ENCODE measurements around the gene CDSN. TPM values are rescaled to one million over a fixed set of nuclear protein-coding genes. Genes with fewer than 3 reads are reported as not detected.

Gene CDSN
- total and polyA plus RNA-seq, 2 experiments from 2014 or later = 0.07 TPM; not detected in 1

DNA sequence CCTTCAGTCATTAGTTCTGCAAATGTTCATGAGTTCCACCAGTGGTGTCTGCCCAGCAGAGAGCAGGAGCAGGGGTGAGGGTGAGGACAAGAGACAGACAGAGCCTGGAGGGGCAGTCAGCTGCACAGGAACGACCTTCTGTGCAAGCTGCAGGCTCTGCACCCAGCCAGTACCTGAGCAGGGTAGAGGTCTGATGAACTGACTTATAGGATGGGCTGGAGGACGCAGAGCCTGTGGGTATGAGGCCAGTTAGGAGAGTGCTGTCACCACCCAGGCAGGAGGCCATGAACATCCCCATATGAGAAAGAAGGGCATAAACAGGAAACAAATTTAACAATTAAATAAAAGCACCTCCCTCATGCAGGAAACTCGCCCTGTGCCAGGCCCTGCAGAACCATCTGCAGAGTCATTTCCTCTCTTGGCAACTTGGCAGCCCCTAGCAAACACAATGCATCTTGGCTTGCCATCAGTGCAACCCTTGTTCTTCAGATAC, 25.8 kb downstream of the CDSN start:
- no peaks in the 10 kb centered on the region for H3K36me3 Mint-ChIP-seq (ENCODE audit: low read depth)
- TF ChIP-seq, protein P1, sequence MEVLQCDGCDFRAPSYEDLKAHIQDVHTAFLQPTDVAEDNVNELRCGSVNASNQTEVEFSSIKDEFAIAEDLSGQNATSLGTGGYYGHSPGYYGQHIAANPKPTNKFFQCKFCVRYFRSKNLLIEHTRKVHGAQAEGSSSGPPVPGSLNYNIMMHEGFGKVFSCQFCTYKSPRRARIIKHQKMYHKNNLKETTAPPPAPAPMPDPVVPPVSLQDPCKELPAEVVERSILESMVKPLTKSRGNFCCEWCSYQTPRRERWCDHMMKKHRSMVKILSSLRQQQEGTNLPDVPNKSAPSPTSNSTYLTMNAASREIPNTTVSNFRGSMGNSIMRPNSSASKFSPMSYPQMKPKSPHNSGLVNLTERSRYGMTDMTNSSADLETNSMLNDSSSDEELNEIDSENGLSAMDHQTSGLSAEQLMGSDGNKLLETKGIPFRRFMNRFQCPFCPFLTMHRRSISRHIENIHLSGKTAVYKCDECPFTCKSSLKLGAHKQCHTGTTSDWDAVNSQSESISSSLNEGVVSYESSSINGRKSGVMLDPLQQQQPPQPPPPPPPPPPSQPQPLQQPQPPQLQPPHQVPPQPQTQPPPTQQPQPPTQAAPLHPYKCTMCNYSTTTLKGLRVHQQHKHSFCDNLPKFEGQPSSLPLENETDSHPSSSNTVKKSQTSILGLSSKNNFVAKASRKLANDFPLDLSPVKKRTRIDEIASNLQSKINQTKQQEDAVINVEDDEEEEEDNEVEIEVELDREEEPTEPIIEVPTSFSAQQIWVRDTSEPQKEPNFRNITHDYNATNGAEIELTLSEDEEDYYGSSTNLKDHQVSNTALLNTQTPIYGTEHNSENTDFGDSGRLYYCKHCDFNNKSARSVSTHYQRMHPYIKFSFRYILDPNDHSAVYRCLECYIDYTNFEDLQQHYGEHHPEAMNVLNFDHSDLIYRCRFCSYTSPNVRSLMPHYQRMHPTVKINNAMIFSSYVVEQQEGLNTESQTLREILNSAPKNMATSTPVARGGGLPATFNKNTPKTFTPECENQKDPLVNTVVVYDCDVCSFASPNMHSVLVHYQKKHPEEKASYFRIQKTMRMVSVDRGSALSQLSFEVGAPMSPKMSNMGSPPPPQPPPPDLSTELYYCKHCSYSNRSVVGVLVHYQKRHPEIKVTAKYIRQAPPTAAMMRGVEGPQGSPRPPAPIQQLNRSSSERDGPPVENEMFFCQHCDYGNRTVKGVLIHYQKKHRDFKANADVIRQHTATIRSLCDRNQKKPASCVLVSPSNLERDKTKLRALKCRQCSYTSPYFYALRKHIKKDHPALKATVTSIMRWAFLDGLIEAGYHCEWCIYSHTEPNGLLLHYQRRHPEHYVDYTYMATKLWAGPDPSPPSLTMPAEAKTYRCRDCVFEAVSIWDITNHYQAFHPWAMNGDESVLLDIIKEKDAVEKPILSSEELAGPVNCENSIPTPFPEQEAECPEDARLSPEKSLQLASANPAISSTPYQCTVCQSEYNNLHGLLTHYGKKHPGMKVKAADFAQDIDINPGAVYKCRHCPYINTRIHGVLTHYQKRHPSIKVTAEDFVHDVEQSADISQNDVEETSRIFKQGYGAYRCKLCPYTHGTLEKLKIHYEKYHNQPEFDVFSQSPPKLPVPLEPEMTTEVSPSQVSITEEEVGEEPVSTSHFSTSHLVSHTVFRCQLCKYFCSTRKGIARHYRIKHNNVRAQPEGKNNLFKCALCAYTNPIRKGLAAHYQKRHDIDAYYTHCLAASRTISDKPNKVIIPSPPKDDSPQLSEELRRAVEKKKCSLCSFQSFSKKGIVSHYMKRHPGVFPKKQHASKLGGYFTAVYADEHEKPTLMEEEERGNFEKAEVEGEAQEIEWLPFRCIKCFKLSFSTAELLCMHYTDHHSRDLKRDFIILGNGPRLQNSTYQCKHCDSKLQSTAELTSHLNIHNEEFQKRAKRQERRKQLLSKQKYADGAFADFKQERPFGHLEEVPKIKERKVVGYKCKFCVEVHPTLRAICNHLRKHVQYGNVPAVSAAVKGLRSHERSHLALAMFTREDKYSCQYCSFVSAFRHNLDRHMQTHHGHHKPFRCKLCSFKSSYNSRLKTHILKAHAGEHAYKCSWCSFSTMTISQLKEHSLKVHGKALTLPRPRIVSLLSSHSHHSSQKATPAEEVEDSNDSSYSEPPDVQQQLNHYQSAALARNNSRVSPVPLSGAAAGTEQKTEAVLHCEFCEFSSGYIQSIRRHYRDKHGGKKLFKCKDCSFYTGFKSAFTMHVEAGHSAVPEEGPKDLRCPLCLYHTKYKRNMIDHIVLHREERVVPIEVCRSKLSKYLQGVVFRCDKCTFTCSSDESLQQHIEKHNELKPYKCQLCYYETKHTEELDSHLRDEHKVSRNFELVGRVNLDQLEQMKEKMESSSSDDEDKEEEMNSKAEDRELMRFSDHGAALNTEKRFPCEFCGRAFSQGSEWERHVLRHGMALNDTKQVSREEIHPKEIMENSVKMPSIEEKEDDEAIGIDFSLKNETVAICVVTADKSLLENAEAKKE (CRISPR knock-in tag; IDR thresholded peaks at IDR 0.05) = no peak
- no peak for TF ChIP-seq JUNB (IDR thresholded peaks at IDR 0.05; ENCODE audit: unreplicated experiment)
- TF ChIP-seq EZH2 (IDR thresholded peaks at IDR 0.05; ENCODE audit: low read depth, unreplicated experiment) = no peak
- TF ChIP-seq, protein P2, sequence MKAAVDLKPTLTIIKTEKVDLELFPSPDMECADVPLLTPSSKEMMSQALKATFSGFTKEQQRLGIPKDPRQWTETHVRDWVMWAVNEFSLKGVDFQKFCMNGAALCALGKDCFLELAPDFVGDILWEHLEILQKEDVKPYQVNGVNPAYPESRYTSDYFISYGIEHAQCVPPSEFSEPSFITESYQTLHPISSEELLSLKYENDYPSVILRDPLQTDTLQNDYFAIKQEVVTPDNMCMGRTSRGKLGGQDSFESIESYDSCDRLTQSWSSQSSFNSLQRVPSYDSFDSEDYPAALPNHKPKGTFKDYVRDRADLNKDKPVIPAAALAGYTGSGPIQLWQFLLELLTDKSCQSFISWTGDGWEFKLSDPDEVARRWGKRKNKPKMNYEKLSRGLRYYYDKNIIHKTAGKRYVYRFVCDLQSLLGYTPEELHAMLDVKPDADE (IDR thresholded peaks at IDR 0.05) = no peak
- TF ChIP-seq, protein P3, sequence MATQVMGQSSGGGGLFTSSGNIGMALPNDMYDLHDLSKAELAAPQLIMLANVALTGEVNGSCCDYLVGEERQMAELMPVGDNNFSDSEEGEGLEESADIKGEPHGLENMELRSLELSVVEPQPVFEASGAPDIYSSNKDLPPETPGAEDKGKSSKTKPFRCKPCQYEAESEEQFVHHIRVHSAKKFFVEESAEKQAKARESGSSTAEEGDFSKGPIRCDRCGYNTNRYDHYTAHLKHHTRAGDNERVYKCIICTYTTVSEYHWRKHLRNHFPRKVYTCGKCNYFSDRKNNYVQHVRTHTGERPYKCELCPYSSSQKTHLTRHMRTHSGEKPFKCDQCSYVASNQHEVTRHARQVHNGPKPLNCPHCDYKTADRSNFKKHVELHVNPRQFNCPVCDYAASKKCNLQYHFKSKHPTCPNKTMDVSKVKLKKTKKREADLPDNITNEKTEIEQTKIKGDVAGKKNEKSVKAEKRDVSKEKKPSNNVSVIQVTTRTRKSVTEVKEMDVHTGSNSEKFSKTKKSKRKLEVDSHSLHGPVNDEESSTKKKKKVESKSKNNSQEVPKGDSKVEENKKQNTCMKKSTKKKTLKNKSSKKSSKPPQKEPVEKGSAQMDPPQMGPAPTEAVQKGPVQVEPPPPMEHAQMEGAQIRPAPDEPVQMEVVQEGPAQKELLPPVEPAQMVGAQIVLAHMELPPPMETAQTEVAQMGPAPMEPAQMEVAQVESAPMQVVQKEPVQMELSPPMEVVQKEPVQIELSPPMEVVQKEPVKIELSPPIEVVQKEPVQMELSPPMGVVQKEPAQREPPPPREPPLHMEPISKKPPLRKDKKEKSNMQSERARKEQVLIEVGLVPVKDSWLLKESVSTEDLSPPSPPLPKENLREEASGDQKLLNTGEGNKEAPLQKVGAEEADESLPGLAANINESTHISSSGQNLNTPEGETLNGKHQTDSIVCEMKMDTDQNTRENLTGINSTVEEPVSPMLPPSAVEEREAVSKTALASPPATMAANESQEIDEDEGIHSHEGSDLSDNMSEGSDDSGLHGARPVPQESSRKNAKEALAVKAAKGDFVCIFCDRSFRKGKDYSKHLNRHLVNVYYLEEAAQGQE (IDR thresholded peaks at IDR 0.05; ENCODE audit: unreplicated experiment) = no peak
- no peak for TF ChIP-seq ZNF114 (CRISPR knock-in tag; IDR thresholded peaks at IDR 0.05)
- TF ChIP-seq ZNF331 (CRISPR knock-in tag; IDR thresholded peaks at IDR 0.05; ENCODE audit: low read depth) = no peak
- no peak for TF ChIP-seq EZH2phosphoT487 (IDR thresholded peaks at IDR 0.05; ENCODE audit: unreplicated experiment)
- TF ChIP-seq STAT1 (IDR thresholded peaks at IDR 0.05; ENCODE audit: unreplicated experiment) = no peak
- no peak for TF ChIP-seq POLR2AphosphoS5 (IDR thresholded peaks at IDR 0.05; ENCODE audit: low read depth)
- no peak for TF ChIP-seq NANOG (IDR thresholded peaks at IDR 0.05; ENCODE audit: borderline replicate concordance)
- TF ChIP-seq, protein P4, sequence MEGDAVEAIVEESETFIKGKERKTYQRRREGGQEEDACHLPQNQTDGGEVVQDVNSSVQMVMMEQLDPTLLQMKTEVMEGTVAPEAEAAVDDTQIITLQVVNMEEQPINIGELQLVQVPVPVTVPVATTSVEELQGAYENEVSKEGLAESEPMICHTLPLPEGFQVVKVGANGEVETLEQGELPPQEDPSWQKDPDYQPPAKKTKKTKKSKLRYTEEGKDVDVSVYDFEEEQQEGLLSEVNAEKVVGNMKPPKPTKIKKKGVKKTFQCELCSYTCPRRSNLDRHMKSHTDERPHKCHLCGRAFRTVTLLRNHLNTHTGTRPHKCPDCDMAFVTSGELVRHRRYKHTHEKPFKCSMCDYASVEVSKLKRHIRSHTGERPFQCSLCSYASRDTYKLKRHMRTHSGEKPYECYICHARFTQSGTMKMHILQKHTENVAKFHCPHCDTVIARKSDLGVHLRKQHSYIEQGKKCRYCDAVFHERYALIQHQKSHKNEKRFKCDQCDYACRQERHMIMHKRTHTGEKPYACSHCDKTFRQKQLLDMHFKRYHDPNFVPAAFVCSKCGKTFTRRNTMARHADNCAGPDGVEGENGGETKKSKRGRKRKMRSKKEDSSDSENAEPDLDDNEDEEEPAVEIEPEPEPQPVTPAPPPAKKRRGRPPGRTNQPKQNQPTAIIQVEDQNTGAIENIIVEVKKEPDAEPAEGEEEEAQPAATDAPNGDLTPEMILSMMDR (conservative IDR thresholded peaks at IDR 0.05; ENCODE audit: low read depth in 2 of 2) = no peak
- no peaks in the 10 kb centered on the region for H3F3A ChIP-seq (replicated peaks; ENCODE audit: low read depth)
- H3K4me1 ChIP-seq (ENCODE audit: insufficient read depth) = peaks cover 16% of the 10 kb centered on the region
- H3K9me3 Mint-ChIP-seq = no peaks in the 10 kb centered on the region
- H3K27ac ChIP-seq (ENCODE audit: low read depth) = no peak overlapping the region
- peaks cover 16% of the 10 kb centered on the region for H3K4me1 Mint-ChIP-seq
- H4K20me1 ChIP-seq (replicated peaks; ENCODE audit: insufficient read depth) = no peaks in the 10 kb centered on the region
- H2AFZ ChIP-seq = peak overlapping the region; percentile 83
- H3K4me3 Mint-ChIP-seq = no peak overlapping the region
- ATAC-seq = peak; percentile 41; the same call in 2 of the 3 replicates
- H3K9me2 ChIP-seq (ENCODE audit: insufficient read depth) = 0 out of 2 replicates have a peak, but pooled peaks cover 3% of the 10 kb centered on the region
- H3K27me3 ChIP-seq (ENCODE audit: insufficient read depth) = no peaks in the 10 kb centered on the region
- H3K27ac Mint-ChIP-seq = no peak overlapping the region
- no peak for DNase-seq (ENCODE audit: low spot score)
- H3K79me2 ChIP-seq (replicated peaks; ENCODE audit: insufficient read depth) = no peaks in the 10 kb centered on the region
- no peaks in the 10 kb centered on the region for H3K27me3 Mint-ChIP-seq (ENCODE audit: insufficient read depth, low read depth, poor library complexity)
- H3K36me3 ChIP-seq (ENCODE audit: insufficient read depth) = no peaks in the 10 kb centered on the region
- no peak overlapping the region for H3K4me3 ChIP-seq
- H3K4me2 ChIP-seq = no peak overlapping the region
